HG03565 (cell line): ENCODE results near the gene TBC1D22A.
"Not testable (repeated sequence)": the region's sequence is repeated elsewhere in the genome, so short reads cannot be mapped to it uniquely, and the experiment has no call there.

Experiments
- ATAC-seq: cut with Tn5 transposase; IDR thresholded peaks from one replicate; pipeline ENCODE4 v1.9.1; 2021; ENCODE audit warnings: mild to moderate bottlenecking, moderate library complexity; ENCODE audit not compliant: unreplicated experiment

Gene TBC1D22A

DNA sequence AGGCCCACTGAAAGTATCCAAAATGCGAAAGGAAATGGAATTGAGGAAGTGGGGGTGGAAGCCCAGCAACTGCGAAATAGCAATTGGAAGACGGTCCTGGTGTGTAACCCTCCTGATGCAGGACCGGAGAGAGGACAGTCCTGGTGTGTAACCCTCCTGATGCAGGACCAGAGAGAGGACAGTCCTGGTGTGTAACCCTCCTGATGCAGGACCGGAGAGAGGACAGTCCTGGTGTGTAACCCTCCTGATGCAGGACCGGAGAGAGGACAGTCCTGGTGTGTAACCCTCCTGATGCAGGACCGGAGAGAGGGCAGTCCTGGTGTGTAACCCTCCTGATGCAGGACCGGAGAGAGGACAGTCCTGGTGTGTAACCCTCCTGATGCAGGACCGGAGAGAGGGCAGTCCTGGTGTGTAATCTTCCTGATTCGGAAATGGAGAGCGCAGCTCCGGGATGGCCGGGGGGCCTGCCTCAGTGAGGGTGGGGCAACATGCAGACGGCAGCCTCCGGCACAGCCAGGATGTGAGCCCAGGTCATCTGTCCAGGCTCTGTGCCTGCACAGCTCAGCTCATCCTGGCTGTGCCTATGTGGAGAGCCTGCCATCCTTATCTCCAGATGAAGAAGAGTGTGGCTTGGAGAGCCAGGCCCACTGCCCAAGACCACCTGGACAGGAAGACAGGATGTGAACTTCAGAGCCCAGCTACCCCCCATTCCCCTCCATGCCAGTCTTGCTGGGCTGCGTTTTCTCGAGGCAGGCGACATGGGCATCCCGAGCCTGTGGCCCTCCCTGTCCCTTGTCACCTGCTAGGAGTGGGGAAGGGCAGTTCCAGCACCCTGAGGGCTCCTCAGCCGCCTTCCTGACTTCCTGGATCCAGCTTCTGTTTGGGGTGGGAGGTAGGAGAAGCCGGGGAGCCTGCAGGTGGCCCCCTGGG is 408.3 kb downstream of the TBC1D22A start:
- ATAC-seq: not testable (repeated sequence)

DNA sequence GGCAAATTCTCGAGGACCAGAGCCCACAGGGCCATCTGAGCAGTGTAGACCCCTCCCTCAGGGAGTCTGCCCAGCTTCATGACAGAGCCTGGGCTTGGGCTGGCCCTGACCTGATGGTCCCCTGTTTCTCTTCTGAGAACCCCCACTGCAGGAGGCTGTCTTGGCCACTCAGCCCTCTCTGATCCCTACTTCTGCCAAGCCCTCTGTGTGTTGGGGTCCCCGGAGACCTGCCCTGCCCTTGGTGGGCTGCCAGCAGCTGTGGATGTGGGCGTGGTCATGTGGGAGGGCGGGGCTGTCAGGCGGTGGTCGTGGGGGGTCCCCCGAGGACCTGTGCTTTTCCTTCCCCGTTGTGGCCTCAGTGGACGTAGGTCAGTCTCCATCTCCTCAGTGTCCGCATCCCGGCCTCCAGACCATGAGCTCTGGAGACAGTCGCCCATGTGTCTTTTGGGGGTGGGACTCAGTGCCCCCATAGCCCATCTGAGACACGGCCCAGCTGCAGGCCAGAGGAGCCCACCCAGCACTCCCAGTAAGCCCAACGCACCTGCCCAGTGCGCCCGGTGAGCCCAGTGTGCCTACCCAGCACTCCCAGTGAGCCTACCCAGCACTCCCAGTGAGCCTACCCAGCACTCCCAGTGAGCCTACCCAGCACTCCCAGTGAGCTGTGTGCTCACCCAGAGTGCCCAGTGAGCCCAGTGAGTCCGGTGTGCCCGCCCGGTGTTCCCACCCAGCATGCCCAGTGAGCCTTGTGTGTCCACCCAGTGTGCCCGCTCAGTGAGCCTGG is 409.2 kb downstream of the TBC1D22A start:
- ATAC-seq: no peak

DNA sequence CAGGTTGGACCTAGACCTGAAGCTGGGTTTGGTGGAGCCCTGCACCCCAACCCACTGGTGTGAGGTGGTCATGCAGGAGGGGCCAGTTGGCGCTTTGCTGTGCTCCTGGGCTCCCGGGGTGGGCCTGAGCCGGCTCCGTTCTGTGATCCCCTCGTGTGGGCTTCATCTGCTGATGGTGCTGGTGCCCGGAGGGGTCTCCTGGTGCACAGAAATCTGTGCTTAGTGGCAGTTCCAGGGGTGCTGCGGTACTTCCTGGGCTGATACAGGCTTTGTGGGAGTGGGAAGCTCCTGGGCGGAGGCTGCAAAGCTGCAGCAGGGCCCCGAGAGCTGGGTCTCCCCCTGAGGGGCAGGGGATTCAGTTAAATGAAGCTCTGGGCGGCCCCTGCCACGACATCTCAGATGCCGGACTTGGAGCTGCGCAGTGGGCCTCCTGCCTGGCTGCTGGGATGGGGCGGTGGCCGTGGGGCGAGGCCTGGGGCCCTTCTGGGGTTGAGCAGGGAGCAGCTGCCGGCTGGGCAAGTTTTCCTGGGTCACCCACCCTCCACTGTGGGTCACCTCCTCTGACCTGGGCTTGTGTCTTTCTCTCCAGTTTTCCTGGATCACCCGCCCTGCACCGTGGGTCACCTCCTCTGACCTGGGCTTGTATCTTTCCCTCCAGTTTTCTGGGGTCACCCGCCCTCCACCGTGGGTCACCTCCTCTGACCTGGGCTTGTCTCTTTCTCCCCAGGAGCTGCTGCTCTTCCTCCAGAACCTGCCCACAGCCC is 410.5 kb downstream of the TBC1D22A start:
- no peak for ATAC-seq

GRCh38 chr22:47173535-47174021 is 411.1 kb downstream of the TBC1D22A start:
- no peak for ATAC-seq

DNA sequence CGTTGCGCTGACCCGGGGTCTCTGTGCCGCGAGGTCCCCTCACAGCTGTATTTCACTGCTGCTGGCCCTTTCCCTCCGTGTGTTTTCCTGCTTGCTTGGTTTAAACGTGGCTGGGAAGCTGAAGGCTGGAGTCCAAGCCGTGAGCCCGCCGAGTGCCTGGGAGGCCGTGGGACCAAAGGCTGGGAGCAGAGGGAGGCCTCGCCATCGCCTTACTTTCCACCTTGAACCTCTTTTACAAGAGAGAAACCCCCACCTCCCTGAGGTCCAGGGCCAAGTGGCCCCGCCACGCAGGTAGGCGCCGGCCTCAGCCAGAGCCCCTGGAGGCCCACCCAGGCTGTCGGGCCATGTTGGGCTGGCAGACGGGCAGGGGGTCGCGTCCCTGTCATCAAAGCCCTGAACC is 411.6 kb downstream of the TBC1D22A start:
- ATAC-seq: no peak

DNA sequence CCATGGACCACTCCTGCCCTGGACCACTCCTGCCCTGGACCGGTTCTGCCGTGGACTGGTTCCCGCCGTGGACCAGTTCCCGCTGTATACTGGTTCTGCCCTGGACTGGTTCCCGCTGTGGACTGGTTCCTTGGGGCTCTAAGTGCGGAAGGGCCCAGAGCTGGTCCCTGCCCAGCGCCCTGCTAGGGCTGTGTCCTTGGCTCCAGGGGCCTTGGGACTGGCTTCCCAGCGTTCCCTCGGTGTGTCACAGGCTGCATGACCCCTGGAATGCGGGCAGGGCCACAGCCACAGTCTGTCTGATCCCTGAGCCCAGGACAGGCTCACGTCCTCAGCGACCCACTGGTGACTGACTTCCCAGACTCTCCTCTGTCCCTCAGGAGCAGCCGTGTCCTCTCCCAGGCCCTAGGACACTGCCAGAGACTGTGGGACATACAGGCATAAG is 412.2 kb downstream of the TBC1D22A start:
- ATAC-seq: no peak

GRCh38 chr22:47175151-47176025 is 412.9 kb downstream of the TBC1D22A start:
- ATAC-seq: no peak

- no peak for ATAC-seq
Measured at GRCh38 chr22:47176026-47176389, 413.6 kb downstream of the TBC1D22A start.

GRCh38 chr22:47176573-47177333 is 414.3 kb downstream of the TBC1D22A start:
- ATAC-seq: no peak

- ATAC-seq: no peak
Measured at GRCh38 chr22:47177334-47177815, 414.9 kb downstream of the TBC1D22A start.

- no peak for ATAC-seq
Measured at GRCh38 chr22:47178339-47178738, 415.9 kb downstream of the TBC1D22A start.

DNA sequence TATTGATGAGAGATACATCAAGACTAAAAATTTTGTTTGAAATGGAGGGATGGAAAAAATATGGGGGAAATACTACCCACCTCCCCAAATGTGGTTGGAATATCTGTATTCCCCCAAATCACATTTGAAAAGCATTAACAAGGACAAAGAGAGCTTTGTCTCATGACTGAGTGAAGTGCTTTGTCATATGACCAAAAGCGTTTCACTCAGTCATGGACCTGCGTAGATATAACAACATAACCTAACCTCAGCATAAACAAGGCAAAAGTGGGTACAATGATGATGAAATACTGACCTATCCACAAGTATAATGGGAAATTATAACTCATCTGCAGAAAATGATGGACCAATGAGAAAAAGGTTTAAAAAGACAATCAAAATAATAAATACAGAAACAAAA is 418.3 kb downstream of the TBC1D22A start:
- ATAC-seq: no peak

- ATAC-seq: no peak
Measured at GRCh38 chr22:47187176-47187957, 424.9 kb downstream of the TBC1D22A start.

DNA sequence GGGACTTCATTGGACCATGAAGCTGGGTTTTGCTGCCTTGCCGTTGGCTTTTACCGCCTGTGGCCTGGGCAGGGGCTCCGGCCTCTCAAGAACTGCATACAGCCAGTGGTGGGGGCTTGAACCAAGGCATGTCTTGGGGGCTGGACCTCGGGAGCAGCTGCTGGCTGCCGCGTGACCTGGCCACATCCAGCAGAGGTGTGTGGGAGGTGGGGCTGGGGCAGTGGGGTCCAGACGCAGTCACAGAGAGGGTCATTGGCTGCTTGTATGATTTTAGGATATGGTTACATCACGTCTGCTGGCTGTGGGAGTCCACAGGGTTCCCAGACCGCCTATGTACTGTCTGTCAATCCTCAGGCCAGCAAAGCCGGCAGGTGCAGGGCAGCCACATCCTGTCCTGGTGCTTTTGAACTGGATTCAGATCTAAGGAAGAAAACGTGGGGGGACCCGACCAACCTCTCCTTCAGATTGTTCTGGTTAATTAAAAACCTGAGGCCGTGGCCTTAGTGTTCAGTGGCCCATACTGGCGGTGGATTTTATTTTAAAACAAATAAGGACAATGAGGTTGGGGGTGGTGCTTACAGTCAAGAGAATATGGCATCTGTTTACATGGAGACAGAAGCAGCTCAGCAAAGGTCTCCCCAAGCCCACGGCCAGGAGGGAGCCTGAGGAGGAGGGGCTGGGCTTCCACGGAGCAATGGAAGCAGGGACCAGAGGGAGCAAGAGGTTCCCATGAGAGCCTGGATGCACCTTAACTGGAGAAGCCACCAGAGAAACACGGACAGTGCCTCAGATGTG is 426.0 kb downstream of the TBC1D22A start:
- ATAC-seq: no peak

- ATAC-seq: no peak
Measured at GRCh38 chr22:47189056-47189916, 426.8 kb downstream of the TBC1D22A start.

- no peak for ATAC-seq
Measured at GRCh38 chr22:47190276-47190956, 428.0 kb downstream of the TBC1D22A start.
